HepG2 (cell line): ENCODE measurements around the gene THAP5.

Experiments
- ATRX ChIP-seq: sonication (generic); formaldehyde crosslinking; IDR thresholded peaks from 2 replicates; pipeline ENCODE4 v1.4.0; 2020; ENCODE audit warnings: missing genetic modification reagents, borderline replicate concordance
- HOXD1 ChIP-seq: sonication (generic); formaldehyde crosslinking; IDR thresholded peaks from 2 replicates; pipeline ENCODE4 v1.5.0; 2020; ENCODE audit warnings: missing genetic modification reagents
- KDM5A ChIP-seq: fragments of 200-600 bp; sonication (generic); IDR thresholded peaks from 2 replicates; pipeline ENCODE4 v1.7.0; 2018; ENCODE audit warnings: antibody characterized with exemption, mild to moderate bottlenecking, low read length, borderline replicate concordance
- NCOR1 ChIP-seq: fragments of 200-600 bp; sonication (generic); IDR thresholded peaks from 2 replicates; pipeline ENCODE4 v1.7.0; 2017; ENCODE audit warnings: antibody characterized with exemption, low read length, borderline replicate concordance
- PHF21A ChIP-seq: sonication (generic); formaldehyde crosslinking; IDR thresholded peaks from 2 replicates; pipeline ENCODE4 v1.5.0; 2020; ENCODE audit warnings: mild to moderate bottlenecking, missing genetic modification reagents
- POLR2A ChIP-seq, 2 experiments: IDR thresholded peaks; 2 replicates each; pipeline ENCODE4 v1.6.1; 2011; ENCODE audit warnings: low read depth in 2 of 2, low read length in 2 of 2, mild to moderate bottlenecking in 1 of 2, moderate library complexity in 1 of 2; ENCODE audit not compliant: insufficient read depth in 1 of 2
- ZNF33B ChIP-seq: sonication (generic); formaldehyde crosslinking; IDR thresholded peaks from 2 replicates; pipeline ENCODE4 v1.5.1; 2020; ENCODE audit warnings: mild to moderate bottlenecking, missing genetic modification reagents
- TF ChIP-seq, protein P1 (sequence below): sonication (generic); formaldehyde crosslinking; IDR thresholded peaks from 2 replicates; pipeline ENCODE4 v1.5.0; 2020; ENCODE audit warnings: mild to moderate bottlenecking, missing genetic modification reagents, moderate library complexity

GRCh38 chr7:108533712-108534111 is 35.8 kb downstream of the THAP5 start:
- TF ChIP-seq, protein P1, sequence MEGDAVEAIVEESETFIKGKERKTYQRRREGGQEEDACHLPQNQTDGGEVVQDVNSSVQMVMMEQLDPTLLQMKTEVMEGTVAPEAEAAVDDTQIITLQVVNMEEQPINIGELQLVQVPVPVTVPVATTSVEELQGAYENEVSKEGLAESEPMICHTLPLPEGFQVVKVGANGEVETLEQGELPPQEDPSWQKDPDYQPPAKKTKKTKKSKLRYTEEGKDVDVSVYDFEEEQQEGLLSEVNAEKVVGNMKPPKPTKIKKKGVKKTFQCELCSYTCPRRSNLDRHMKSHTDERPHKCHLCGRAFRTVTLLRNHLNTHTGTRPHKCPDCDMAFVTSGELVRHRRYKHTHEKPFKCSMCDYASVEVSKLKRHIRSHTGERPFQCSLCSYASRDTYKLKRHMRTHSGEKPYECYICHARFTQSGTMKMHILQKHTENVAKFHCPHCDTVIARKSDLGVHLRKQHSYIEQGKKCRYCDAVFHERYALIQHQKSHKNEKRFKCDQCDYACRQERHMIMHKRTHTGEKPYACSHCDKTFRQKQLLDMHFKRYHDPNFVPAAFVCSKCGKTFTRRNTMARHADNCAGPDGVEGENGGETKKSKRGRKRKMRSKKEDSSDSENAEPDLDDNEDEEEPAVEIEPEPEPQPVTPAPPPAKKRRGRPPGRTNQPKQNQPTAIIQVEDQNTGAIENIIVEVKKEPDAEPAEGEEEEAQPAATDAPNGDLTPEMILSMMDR (CRISPR knock-in tag): no peak
- TF ChIP-seq POLR2A (IDR thresholded peaks at IDR 0.05; ENCODE audit: insufficient read depth in 1 of 2, low read depth in 2 of 2, low read length in 2 of 2): no peak
- TF ChIP-seq HOXD1 (CRISPR knock-in tag): no peak
- TF ChIP-seq ATRX (CRISPR knock-in tag): no peak
- TF ChIP-seq PHF21A (CRISPR knock-in tag): no peak
- TF ChIP-seq ZNF33B (CRISPR knock-in tag): no peak
- no peak for TF ChIP-seq KDM5A
- no peak for TF ChIP-seq NCOR1
